VCaP (cell line): ENCODE data around the gene PPM1M.

Experiments
- H3K27ac ChIP-seq: fragments of 450-650 bp; 2 replicates; pipeline ENCODE4 v1.5.1; 2017
- CTCF ChIP-seq: fragments of 450-650 bp; conservative IDR thresholded peaks from 2 replicates; pipeline ENCODE4 v1.5.1; 2017; ENCODE audit warnings: mild to moderate bottlenecking, moderate library complexity

Gene PPM1M

GRCh38 chr3:52245322-52246263, at the start of gene PPM1M:
TSS of gene PPM1M (plus strand) at chr3:52245759. CDS start at chr3:52245825, 66 bp downstream.
- H3K27ac ChIP-seq: peak within 1 kb of the TSS; percentile 83
- TF ChIP-seq CTCF: no peak

- H3K27ac ChIP-seq: no peak overlapping the region
- TF ChIP-seq CTCF: no peak
Observed at GRCh38 chr3:52195823-52196331, 49.7 kb upstream of the PPM1M start.

GRCh38 chr3:52196977-52197376, 48.6 kb upstream of the PPM1M start:
- H3K27ac ChIP-seq: peak overlapping the region; percentile 85; the same call in 1 of the 2 replicates
- TF ChIP-seq CTCF: no peak

- H3K27ac ChIP-seq: peak overlapping the region; percentile 85
- TF ChIP-seq CTCF: no peak
Observed at GRCh38 chr3:52197499-52197841, 48.1 kb upstream of the PPM1M start.

GRCh38 chr3:52197842-52198625, 47.5 kb upstream of the PPM1M start, which contains the start of gene ALAS1:
TSS of gene ALAS1 (plus strand) at chr3:52198160. CDS start at chr3:52199242, 1,082 bp downstream.
- TF ChIP-seq CTCF: peak; percentile 22
- H3K27ac ChIP-seq: peak within 1 kb of the TSS; percentile 85

GRCh38 chr3:52198643-52199608, 46.6 kb upstream of the PPM1M start:
- no peak for TF ChIP-seq CTCF
- peak overlapping the region; percentile 85 for H3K27ac ChIP-seq
